HepG2 (cell line): ENCODE data around the gene PLXNA3. TPM values are rescaled to one million over a fixed set of nuclear protein-coding genes. Genes with fewer than 3 reads are reported as not detected.

Experiments used
- CEBPB ChIP-seq: IDR thresholded peaks from 2 replicates; pipeline ENCODE4 v1.6.1; 2011; ENCODE audit warnings: low read depth, low read length, improper control_type of control experiment, borderline replicate concordance
- EZH2 ChIP-seq: conservative IDR thresholded peaks from 2 replicates; pipeline ENCODE4 v1.6.1; 2012; ENCODE audit warnings: mild to moderate bottlenecking, low read depth, low read length, moderate library complexity
- PHF8 ChIP-seq: sonication (generic); formaldehyde crosslinking; IDR thresholded peaks from 2 replicates; pipeline ENCODE4 v1.5.0; 2020; ENCODE audit warnings: missing genetic modification reagents
- ZIK1 ChIP-seq: sonication (generic); formaldehyde crosslinking; IDR thresholded peaks from 2 replicates; pipeline ENCODE4 v1.5.0; 2020; ENCODE audit warnings: mild to moderate bottlenecking, low read depth, missing genetic modification reagents, borderline replicate concordance
- ZNF225 ChIP-seq: sonication (generic); formaldehyde crosslinking; IDR thresholded peaks from 2 replicates; pipeline ENCODE4 v1.4.0; 2020; ENCODE audit warnings: mild to moderate bottlenecking, missing genetic modification reagents
- ZNF350 ChIP-seq: sonication (generic); formaldehyde crosslinking; IDR thresholded peaks from 2 replicates; pipeline ENCODE4 v1.4.0; 2020; ENCODE audit warnings: mild to moderate bottlenecking, low read depth, missing genetic modification reagents, borderline replicate concordance
- polyA plus RNA-seq, 8 experiments: library from polyadenylated mRNA; depleted of rRNA in 3 of 8; stranded (reverse) in 7 of 8; unstranded in 1 of 8; fragments of >200 nt; fragmentation: Illumina TruSeq in 4 of 8; extraction: Trizol in 4 of 8; gene quantifications; 2 replicates each; pipeline versions ENCODE4 v1.2.1 to v1.2.3, GENCODE V29; 2011 to 2016; ENCODE audit warnings: low read depth in 4 of 8, missing spikeins in 1 of 8, mixed read lengths in 1 of 8; ENCODE audit not compliant: insufficient read depth in 1 of 8
- total RNA-seq, 5 experiments: library from RNA; depleted of rRNA; stranded (reverse); fragments of >200 nt; fragmentation: Illumina TruSeq; extraction: Trizol; gene quantifications; 2 replicates each; pipeline ENCODE4 v1.2.3, GENCODE V29; 2016; ENCODE audit warnings: low read depth in 1 of 5
- TF ChIP-seq, protein P1 (sequence below): sonication (generic); formaldehyde crosslinking; IDR thresholded peaks from 2 replicates; pipeline ENCODE4 v1.4.0; 2020; ENCODE audit warnings: missing genetic modification reagents
- TF ChIP-seq, protein P2 (sequence below): sonication (generic); formaldehyde crosslinking; IDR thresholded peaks from 2 replicates; pipeline ENCODE4 v1.5.1; 2020; ENCODE audit warnings: missing genetic modification reagents, mild to moderate bottlenecking, borderline replicate concordance
- TF ChIP-seq, protein P3 (sequence below): sonication (generic); formaldehyde crosslinking; IDR thresholded peaks from 2 replicates; pipeline ENCODE4 v1.4.0; 2020; ENCODE audit warnings: missing genetic modification reagents

Gene PLXNA3
- total and polyA plus RNA-seq, 2 of the 13 experiments (the other 11 are each of a cell fraction or from before 2014, with no cell fraction given): 5.8 to 20.6 TPM

DNA sequence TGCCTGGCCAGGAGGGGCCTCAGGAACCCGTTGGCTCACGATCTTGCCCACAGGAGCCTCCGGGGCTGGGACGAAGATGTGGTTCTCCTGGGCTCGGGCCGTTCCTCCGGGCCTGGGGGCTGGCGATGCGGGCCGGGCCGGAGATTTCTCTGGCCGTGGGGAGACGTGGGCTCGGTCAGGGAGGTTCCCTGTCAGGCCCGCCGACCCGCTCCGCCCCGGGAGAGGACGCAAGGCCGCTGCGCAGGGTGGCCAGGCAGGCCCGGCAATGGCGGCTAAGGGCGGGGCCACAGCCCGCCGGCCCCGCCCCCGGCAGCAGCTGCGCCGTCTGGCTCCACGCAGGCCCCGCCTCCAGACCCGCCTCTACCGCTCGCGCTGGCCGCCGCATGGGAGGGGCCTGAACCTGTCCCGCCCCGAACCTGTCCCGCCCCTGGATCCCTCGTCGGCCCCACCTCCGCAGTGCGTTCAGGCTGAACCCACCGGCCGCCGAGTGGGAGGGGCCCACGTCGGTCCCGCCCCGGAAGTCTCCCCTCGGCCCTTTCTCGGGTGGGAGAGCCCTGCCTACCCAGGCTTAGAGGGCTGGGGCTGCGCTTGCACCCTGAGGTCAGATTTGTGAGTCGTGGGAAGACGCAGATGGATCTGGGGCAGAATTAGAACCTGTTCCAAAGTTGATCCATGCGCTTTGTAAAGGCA, 58.0 kb downstream of the PLXNA3 start, which contains the start of gene FAM3A (continued):
- TF ChIP-seq, protein P1, sequence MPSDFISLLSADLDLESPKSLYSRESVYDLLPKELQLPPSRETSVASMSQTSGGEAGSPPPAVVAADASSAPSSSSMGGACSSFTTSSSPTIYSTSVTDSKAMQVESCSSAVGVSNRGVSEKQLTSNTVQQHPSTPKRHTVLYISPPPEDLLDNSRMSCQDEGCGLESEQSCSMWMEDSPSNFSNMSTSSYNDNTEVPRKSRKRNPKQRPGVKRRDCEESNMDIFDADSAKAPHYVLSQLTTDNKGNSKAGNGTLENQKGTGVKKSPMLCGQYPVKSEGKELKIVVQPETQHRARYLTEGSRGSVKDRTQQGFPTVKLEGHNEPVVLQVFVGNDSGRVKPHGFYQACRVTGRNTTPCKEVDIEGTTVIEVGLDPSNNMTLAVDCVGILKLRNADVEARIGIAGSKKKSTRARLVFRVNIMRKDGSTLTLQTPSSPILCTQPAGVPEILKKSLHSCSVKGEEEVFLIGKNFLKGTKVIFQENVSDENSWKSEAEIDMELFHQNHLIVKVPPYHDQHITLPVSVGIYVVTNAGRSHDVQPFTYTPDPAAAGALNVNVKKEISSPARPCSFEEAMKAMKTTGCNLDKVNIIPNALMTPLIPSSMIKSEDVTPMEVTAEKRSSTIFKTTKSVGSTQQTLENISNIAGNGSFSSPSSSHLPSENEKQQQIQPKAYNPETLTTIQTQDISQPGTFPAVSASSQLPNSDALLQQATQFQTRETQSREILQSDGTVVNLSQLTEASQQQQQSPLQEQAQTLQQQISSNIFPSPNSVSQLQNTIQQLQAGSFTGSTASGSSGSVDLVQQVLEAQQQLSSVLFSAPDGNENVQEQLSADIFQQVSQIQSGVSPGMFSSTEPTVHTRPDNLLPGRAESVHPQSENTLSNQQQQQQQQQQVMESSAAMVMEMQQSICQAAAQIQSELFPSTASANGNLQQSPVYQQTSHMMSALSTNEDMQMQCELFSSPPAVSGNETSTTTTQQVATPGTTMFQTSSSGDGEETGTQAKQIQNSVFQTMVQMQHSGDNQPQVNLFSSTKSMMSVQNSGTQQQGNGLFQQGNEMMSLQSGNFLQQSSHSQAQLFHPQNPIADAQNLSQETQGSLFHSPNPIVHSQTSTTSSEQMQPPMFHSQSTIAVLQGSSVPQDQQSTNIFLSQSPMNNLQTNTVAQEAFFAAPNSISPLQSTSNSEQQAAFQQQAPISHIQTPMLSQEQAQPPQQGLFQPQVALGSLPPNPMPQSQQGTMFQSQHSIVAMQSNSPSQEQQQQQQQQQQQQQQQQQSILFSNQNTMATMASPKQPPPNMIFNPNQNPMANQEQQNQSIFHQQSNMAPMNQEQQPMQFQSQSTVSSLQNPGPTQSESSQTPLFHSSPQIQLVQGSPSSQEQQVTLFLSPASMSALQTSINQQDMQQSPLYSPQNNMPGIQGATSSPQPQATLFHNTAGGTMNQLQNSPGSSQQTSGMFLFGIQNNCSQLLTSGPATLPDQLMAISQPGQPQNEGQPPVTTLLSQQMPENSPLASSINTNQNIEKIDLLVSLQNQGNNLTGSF (CRISPR knock-in tag): no peak
- TF ChIP-seq ZIK1 (CRISPR knock-in tag) (no peak), ZNF350 (no peak), EZH2 (no peak), ZNF225 (no peak), PHF8 (CRISPR knock-in tag) (peak; percentile 77), CEBPB (no peak)
- TF ChIP-seq, protein P2, sequence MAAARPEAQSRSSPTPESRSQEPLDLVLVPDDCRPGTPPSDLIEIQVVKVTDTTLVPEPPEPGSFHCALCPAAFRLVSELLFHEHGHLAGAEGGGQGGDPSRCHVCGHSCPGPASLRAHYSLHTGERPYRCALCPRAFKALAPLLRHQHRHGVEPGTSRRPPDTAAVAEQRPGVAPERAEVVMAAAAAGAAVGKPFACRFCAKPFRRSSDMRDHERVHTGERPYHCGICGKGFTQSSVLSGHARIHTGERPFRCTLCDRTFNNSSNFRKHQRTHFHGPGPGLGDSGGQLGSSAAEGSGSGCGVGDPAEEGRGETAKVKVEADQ (CRISPR knock-in tag): no peak
- TF ChIP-seq, protein P3, sequence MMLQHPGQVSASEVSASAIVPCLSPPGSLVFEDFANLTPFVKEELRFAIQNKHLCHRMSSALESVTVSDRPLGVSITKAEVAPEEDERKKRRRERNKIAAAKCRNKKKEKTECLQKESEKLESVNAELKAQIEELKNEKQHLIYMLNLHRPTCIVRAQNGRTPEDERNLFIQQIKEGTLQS: no peak
